Inflammatory macrophage treated with lipopolysaccharide for 1 hour (primary cell): ENCODE measurements around the gene FBXL5.

Experiments used
- DNase-seq, 2 donors: peaks; one replicate each; pipeline ENCODE4 v3.0.0-alpha.2; 2020 to 2022

Gene FBXL5

DNA sequence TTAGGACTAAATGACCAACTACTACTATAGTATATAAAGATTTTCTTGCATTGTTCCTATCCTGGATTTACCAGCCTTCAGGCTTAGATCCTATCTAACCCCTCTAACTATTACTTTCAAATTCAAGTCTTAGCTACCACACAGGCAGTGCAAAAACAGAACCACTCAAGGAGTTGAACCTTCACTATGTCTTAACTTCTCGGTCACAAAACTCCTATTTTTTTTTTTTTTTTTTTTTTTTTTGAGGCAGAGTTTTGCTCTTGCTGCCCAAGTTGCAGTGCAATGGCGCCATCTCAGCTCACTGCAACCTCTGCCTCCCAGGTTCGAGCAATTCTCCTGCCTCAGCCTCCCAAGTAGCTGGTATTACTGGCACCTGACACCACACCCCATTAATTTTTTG, 20.2 kb upstream of the FBXL5 start:
- no peak for DNase-seq

GRCh38 chr4:15674926-15675325, 19.8 kb upstream of the FBXL5 start:
- no peak for DNase-seq

DNA sequence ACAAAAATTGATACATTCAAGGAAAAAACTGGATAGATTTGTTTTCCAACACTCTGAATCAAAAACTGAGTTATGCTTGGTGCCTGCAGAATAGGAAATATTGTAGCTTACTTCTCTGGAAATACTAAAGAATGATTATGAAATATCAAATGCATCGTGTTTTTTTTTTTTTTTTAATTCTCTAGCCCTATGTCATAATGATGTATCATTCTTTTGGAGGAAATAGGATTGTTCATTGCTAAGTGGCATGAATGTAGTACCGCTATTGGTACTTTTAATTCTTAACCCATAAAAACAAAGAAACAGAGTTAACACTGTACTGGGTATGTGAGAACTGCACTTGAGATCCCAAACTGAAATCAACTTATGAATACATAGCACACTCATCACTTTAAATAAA, 18.9 kb upstream of the FBXL5 start:
- peak in 1 of 2 donors; percentile 55 for DNase-seq

- no peak for DNase-seq
These were observed 18.2 kb upstream of the FBXL5 start for GRCh38 chr4:15673337-15673736.

- DNase-seq: no peak
These were observed 16.9 kb upstream of the FBXL5 start for GRCh38 chr4:15672101-15672500.

DNA sequence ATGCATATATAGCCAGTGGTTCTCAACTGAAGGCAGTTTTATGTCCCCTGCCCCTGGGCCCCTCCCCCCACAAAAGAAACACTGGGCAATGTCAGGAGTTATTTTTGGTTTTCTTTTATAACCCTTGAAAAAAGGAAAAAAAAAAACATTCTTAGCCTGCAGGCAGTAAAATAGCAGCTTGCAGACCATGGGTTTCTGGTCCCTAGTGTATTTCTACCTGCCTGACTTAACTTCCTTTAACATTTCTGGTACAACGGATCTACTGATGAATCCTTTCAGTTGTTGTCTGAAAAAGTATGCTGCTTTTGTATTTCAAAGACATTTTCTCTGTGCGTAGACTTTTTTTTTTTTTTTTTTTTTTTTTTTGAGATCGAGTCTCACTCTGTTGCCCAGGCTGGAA, 15.4 kb upstream of the FBXL5 start:
- DNase-seq: no peak

- DNase-seq: no peak
These were observed 13.6 kb upstream of the FBXL5 start for GRCh38 chr4:15668566-15669435.

DNA sequence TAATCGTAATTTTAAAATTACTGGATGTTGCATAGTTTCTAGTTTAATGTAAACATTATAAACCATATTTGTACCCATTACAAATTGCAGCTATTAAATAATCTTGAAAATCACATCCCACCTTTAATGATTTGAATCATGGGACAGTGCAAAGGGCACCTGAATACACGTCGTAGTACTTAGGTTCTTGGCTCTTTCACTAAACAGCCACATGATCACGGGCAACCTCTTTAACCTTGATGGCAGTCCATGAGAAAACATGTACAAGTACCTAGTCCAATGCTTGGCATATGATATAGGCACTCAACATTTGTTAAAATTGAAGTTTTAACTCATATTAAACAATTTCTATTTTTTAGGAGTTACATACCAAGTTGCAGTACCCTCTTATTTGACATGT, 11.8 kb upstream of the FBXL5 start:
- no peak for DNase-seq

GRCh38 chr4:15665753-15666365, 10.7 kb upstream of the FBXL5 start:
- peak; percentile 87 to 91 for DNase-seq

DNA sequence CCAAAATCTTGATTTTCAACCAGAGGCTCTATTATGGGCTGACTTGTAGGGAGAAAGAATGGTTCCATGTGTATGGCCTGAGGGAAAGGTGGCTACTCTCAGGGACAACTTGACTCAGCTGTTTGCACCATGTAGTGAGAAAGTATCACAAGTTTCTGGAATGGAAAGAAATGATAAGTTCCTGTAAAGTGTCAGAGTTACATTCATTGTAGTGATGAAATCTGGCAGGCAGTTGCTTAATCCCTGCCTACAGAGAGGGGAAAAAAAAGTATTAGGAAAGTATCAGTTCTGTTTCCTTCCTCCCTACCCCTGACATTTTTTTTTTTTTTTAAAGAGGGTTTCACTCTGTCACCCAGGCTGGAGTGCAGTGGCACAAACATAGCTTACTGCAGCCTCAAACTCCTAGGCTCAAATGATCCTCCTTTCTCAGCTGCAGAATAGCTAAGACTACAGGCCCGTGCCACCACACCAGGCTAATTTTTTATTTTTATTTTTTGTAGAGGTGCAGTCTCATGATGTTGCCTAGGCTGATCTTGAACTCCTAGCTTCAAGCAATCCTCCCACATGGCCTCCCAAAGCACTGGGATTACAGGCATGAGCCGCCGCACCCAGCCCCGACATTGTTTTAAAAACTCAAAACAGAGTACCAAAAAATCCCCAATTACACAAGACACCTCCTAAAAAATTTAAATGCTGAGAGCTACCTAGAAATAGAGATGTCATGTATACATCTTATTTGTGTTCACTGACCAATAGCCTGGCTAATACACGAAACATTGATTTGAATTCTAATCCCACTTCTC, 4.8 kb upstream of the FBXL5 start:
- peak; percentile 97 to 99 for DNase-seq

DNA sequence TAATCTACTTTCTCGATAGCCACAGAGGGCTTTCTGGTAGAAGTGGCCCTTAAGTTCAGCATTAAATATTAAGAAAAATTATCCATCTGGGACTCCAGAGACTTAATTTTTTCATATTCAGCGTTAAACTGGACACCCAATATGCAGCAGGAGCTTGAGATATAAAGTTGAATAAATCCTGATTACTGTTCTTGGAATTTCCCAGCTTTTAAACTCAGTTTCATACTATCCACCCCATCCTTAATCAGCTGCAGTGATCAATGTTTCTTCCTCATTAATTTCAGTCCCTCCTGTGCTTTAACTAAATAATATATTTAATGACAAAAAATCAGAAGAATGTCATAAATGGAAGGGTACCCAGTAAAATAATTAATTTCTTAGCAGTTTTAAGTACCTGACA, 3.6 kb upstream of the FBXL5 start:
- DNase-seq: peak; percentile 36 to 56

GRCh38 chr4:15658136-15658770, 3.1 kb upstream of the FBXL5 start:
- DNase-seq: peak in 1 of 2 donors; percentile 46

DNA sequence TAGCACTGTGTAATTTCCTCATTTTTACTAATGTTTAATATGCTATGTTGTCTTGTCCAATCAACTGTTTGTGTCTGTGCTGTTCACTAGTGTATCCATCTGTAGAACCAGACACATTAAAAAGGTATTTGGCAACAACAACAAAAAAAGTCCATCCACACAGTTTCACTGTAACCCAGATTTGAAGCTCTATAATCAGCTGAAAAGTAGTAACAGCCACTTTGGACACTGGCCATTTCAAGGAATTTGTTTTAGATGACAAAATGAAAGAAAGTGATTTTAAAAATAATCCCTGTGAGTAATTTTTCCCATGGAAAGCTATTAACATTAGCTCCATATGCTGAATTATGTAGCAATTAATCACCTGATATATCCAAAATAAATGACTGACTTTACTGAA, 2.2 kb upstream of the FBXL5 start:
- DNase-seq: no peak

- DNase-seq: no peak
These were observed 897 bp upstream of the FBXL5 start for GRCh38 chr4:15656038-15656470.

DNA sequence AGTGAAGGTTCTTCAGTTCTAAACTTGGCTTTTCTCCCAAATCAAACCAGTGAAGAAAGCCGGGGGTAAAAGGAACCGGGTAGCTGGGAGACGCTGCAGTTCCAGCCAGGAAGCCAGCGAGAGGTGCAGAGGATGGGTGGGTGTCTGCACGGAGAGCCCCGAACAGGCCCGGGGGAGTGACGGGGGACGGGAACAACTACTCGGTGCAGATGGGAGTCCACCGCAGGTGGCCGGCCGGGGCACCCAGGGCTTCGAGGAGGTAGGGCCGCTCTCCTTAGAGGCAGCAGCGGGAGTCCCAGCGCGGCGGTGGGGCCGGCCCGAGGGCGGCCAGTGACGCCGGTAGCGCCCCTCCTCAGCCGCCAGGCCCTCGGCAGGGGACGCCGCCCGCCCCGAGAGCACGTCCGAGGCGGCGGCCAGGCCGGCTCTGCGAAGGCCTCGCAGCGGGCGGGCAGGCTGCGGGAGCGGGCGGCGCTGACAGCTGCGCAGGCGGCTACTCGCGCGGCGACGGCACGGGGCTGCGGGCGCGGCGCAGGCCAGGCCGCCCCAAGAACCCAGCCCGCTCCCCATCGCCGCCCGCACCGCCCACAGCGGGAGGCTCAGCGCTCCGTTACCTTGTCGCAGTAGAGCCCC, 449 bp downstream of the FBXL5 start:
- peak; percentile 41 to 48 for DNase-seq

DNA sequence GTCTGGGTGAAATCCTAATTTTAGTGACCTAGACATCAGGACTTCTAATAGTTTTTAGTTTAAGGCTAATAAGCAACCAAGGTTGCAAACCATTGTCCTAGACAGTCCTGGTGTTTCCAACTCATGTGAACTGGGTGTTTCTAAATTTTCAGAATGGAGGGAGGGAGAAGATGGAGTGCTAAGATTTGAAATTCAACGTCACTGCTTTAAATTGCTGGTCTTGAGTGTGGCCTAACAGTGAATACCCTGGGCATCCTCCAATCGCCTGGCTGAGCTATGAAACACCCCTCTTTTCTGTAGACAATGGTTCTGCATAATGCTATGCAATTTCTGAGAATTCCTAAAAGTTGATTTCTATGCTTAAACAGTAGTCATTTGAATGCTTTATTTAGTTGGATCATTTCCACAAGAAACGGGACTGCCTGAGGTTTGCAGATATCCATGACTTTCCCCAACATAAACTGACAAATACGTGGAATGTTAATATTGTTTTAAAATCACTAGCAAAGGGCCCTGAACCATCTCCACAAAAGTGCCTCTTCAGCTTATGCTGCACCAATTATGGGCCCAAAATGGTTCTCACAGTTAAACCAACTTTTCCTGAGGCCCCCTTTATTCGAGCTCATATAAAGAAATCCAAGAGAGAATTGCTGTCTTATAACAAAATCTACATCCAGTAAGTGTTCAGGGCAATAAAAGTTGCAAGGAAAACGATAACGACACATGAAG, 1.1 kb downstream of the FBXL5 start:
- peak; percentile 37 for DNase-seq

DNA sequence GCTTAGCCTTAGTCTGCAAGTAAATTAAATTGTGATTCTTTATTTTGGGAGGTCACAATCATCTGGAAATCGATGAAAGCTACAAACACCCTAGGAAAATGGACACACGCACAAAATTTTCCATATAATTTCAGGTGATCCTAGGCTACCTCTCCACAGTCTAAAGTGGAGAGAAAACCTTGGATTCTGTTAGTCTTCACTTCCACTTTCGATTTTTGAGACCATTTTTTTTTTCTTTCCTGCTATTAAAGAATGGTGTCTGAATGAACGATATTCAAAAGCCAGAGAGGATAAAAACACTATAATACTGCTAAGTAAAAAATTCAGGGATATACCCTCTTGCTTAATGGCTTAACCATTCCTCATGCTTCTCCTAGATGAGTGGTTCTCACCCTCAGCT, 1.7 kb downstream of the FBXL5 start:
- DNase-seq: no peak

GRCh38 chr4:15652841-15653240, 2.3 kb downstream of the FBXL5 start:
- DNase-seq: no peak

DNA sequence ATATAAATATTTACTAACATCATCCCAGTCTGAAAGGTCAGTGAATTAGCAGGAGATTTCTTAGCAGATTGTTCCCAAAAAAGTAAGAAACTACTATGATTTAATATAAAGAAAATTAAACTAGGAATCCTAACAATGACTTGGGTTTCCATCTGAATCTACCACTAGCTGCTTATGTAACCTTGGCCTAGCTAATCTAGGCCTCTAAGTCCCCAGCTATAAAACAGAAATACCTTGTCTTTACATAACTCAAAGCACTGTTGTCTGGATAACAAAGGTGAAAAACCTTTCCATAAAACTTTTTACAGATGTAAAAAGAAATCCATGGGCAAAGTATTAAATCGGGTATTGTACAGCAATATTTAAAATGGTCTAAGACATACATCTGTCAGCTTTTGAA, 3.0 kb downstream of the FBXL5 start:
- DNase-seq: no peak

- DNase-seq: no peak
These were observed 3.5 kb downstream of the FBXL5 start for GRCh38 chr4:15651676-15652075.

- peak; percentile 41 to 66 for DNase-seq
These were observed 5.1 kb downstream of the FBXL5 start for GRCh38 chr4:15649914-15650545.
